H9 (cell line): ENCODE results near the gene PEDS1. TPM values are rescaled to one million over a fixed set of nuclear protein-coding genes. Genes with fewer than 3 reads are reported as not detected.

Experiments used
- DNase-seq: peaks from one replicate; pipeline ENCODE4 v3.0.0-alpha.2; 2017
- H2AFZ ChIP-seq: one replicate; pipeline ENCODE4 v1.6.1; 2013; ENCODE audit warnings: mild to moderate bottlenecking, low read length, control low read depth, moderate library complexity
- H2AK5ac ChIP-seq: 2 replicates; pipeline ENCODE4 v1.6.1; 2013; ENCODE audit warnings: low read length, control low read depth, mixed read lengths; ENCODE audit not compliant: insufficient read length
- H2BK120ac ChIP-seq: one replicate; pipeline ENCODE4 v1.6.1; 2013; ENCODE audit warnings: low read depth, mild to moderate bottlenecking, low read length, control low read depth, inconsistent platforms; ENCODE audit not compliant: poor library complexity, severe bottlenecking
- H2BK12ac ChIP-seq: 2 replicates; pipeline ENCODE4 v1.6.1; 2013; ENCODE audit warnings: low read length, control low read depth, mixed read lengths, low read depth; ENCODE audit not compliant: insufficient read length
- H2BK15ac ChIP-seq: 2 replicates; pipeline ENCODE4 v1.6.1; 2013; ENCODE audit warnings: low read depth, low read length, control low read depth
- H2BK20ac ChIP-seq: one replicate; pipeline ENCODE4 v1.6.1; 2013; ENCODE audit warnings: low read depth, mild to moderate bottlenecking, low read length, control low read depth, inconsistent platforms; ENCODE audit not compliant: poor library complexity, severe bottlenecking
- H2BK5ac ChIP-seq: 2 replicates; pipeline ENCODE4 v1.6.1; 2013; ENCODE audit warnings: low read length, control low read depth, mixed read lengths; ENCODE audit not compliant: insufficient read length
- H3K14ac ChIP-seq: 2 replicates; pipeline ENCODE4 v1.6.1; 2013; ENCODE audit warnings: low read length, control low read depth; ENCODE audit not compliant: insufficient read depth
- H3K18ac ChIP-seq: 2 replicates; pipeline ENCODE4 v1.6.1; 2013; ENCODE audit warnings: low read depth, mild to moderate bottlenecking, mixed read lengths, low read length, control low read depth; ENCODE audit not compliant: insufficient read length
- H3K23ac ChIP-seq: 2 replicates; pipeline ENCODE4 v1.6.1; 2013; ENCODE audit warnings: low read length, control low read depth, mixed read lengths, low read depth; ENCODE audit not compliant: insufficient read length
- H3K23me2 ChIP-seq: 2 replicates; pipeline ENCODE4 v1.6.1; 2013; ENCODE audit warnings: low read depth, mild to moderate bottlenecking, mixed read lengths, low read length, control low read depth; ENCODE audit not compliant: insufficient read length, poor library complexity, severe bottlenecking
- H3K27ac ChIP-seq: 2 replicates; pipeline ENCODE4 v1.5.1; 2013; ENCODE audit warnings: low read length, control low read depth, mixed read lengths, low read depth; ENCODE audit not compliant: insufficient read length
- H3K27me3 ChIP-seq: 2 replicates; pipeline ENCODE4 v1.6.1; 2013; ENCODE audit warnings: low read length, control low read depth, inconsistent platforms; ENCODE audit not compliant: insufficient read depth
- H3K4ac ChIP-seq: 2 replicates; pipeline ENCODE4 v1.6.1; 2013; ENCODE audit warnings: low read depth, mild to moderate bottlenecking, control low read depth, inconsistent platforms, low read length, moderate library complexity
- H3K4me1 ChIP-seq: 2 replicates; pipeline ENCODE4 v1.6.1; 2013; ENCODE audit warnings: low read length, control low read depth, inconsistent platforms; ENCODE audit not compliant: insufficient read depth
- H3K4me2 ChIP-seq: 2 replicates; pipeline ENCODE4 v1.6.1; 2013; ENCODE audit warnings: low read length, control low read depth, mixed read lengths; ENCODE audit not compliant: insufficient read length, insufficient read depth
- H3K56ac ChIP-seq: 2 replicates; pipeline ENCODE4 v1.6.1; 2013; ENCODE audit warnings: low read depth, mild to moderate bottlenecking, mixed read lengths, low read length, control low read depth; ENCODE audit not compliant: insufficient read length
- H3K79me1 ChIP-seq: 2 replicates; pipeline ENCODE4 v1.6.1; 2013; ENCODE audit warnings: low read depth, mild to moderate bottlenecking, moderate library complexity, low read length, control low read depth, inconsistent platforms; ENCODE audit not compliant: insufficient read depth, poor library complexity, severe bottlenecking
- H3K79me2 ChIP-seq: 2 replicates; pipeline ENCODE4 v1.6.1; 2013; ENCODE audit warnings: low read length, control low read depth, inconsistent platforms; ENCODE audit not compliant: insufficient read depth
- H3K9ac ChIP-seq: 2 replicates; pipeline ENCODE4 v1.6.1; 2013; ENCODE audit warnings: low read length, control low read depth, mixed read lengths; ENCODE audit not compliant: insufficient read length; ENCODE audit errors: extremely low read depth
- H3K9me3 ChIP-seq: one replicate; pipeline ENCODE4 v1.6.1; 2013; ENCODE audit warnings: low read depth, low read length, inconsistent platforms; ENCODE audit not compliant: control insufficient read depth
- H3T11ph ChIP-seq: one replicate; pipeline ENCODE4 v1.6.1; 2013; ENCODE audit warnings: mild to moderate bottlenecking, low read length, control low read depth, inconsistent platforms
- H4K20me1 ChIP-seq: one replicate; pipeline ENCODE4 v1.6.1; 2013; ENCODE audit not compliant: control insufficient read depth, insufficient read length, insufficient read depth
- H4K5ac ChIP-seq: 2 replicates; pipeline ENCODE4 v1.6.1; 2013; ENCODE audit warnings: low read depth, mild to moderate bottlenecking, mixed read lengths, low read length, control low read depth; ENCODE audit not compliant: insufficient read length
- H4K8ac ChIP-seq: replicated peaks from 2 replicates; pipeline ENCODE4 v1.6.1; 2013; ENCODE audit warnings: low read length, control low read depth, mixed read lengths, low read depth; ENCODE audit not compliant: insufficient read length
- H4K91ac ChIP-seq: 2 replicates; pipeline ENCODE4 v1.6.1; 2013; ENCODE audit warnings: low read depth, mild to moderate bottlenecking, moderate library complexity, mixed read lengths, low read length, control low read depth; ENCODE audit not compliant: insufficient read length
- H3K27ac Mint-ChIP-seq, 3 experiments: 2 replicates in 2 of 3; 3 replicates in 1 of 3; pipeline ENCODE4 v1.8.0; 2020 to 2021; ENCODE audit warnings: mixed read lengths in 3 of 3, mild to moderate bottlenecking in 1 of 3, moderate library complexity in 1 of 3
- H3K27me3 Mint-ChIP-seq: 2 replicates; pipeline ENCODE4 v1.8.0; 2021; ENCODE audit warnings: low read depth, mild to moderate bottlenecking, moderate library complexity, mixed read lengths
- H3K36me3 Mint-ChIP-seq, 3 experiments: 2 replicates in 2 of 3; 3 replicates in 1 of 3; pipeline ENCODE4 v1.8.0; 2020 to 2021; ENCODE audit warnings: low read depth in 3 of 3, mixed read lengths in 3 of 3; ENCODE audit not compliant: insufficient read depth in 1 of 3
- H3K4me1 Mint-ChIP-seq, 2 experiments: 2 replicates each; pipeline ENCODE4 v1.8.0; 2020; ENCODE audit warnings: mixed read lengths in 2 of 2
- H3K4me3 Mint-ChIP-seq, 2 experiments: 2 replicates in 1 of 2; 3 replicates in 1 of 2; pipeline ENCODE4 v1.8.0; 2020 to 2021; ENCODE audit warnings: mild to moderate bottlenecking in 2 of 2, mixed read lengths in 2 of 2, moderate library complexity in 1 of 2
- H3K9me3 Mint-ChIP-seq, 2 experiments: 2 replicates in 1 of 2; 3 replicates in 1 of 2; pipeline ENCODE4 v1.8.0; 2020; ENCODE audit warnings: mild to moderate bottlenecking in 2 of 2, mixed read lengths in 2 of 2, moderate library complexity in 1 of 2
- WGBS: extraction: QIAGEN DNeasy Blood & Tissue Kit; methylation state at CpG from one replicate; pipeline ENCODE4 v1.1.7; 2013; ENCODE audit warnings: missing lambda C conversion rate, low lambda C conversion rate, mixed read lengths; ENCODE audit not compliant: insufficient read length; ENCODE audit errors: extremely low coverage; 5-methylcytosine and 5-hydroxymethylcytosine counted together
- total RNA-seq: library from RNA; stranded (reverse); gene quantifications from 2 replicates; pipeline ENCODE4 v1.2.1, GENCODE V29; 2021
- TF ChIP-seq, protein P1 (sequence below): fragments of 200-600 bp; sonication (generic); conservative IDR thresholded peaks from 3 replicates; pipeline ENCODE4 v1.8.0; 2021; ENCODE audit warnings: antibody characterized with exemption, mild to moderate bottlenecking

PEDS1 gene
- total RNA-seq, 1 experiment from 2014 or later, result 29.3 TPM

- peaks cover 3% of the 10 kb centered on the region in 2 experiments for H3K4me1 Mint-ChIP-seq
- H3K9me3 Mint-ChIP-seq, result no peaks in the 10 kb centered on the region; a peak in 2 of 5 replicates
- H3K79me2 ChIP-seq, result no peaks in the 10 kb centered on the region
- no peak overlapping the region for H3K18ac ChIP-seq
- H3K9ac ChIP-seq, result no peak overlapping the region
- peaks cover 33 to 65% (median 65%) of the 10 kb centered on the region in 3 experiments for H3K36me3 Mint-ChIP-seq
- H2BK5ac ChIP-seq, result no peak overlapping the region
- no peak overlapping the region for H4K91ac ChIP-seq
- H3K23me2 ChIP-seq, result no peaks in the 10 kb centered on the region
- H2BK15ac ChIP-seq, result no peak overlapping the region
- no peaks in the 10 kb centered on the region for H3K27me3 ChIP-seq
- TF ChIP-seq, protein P1, sequence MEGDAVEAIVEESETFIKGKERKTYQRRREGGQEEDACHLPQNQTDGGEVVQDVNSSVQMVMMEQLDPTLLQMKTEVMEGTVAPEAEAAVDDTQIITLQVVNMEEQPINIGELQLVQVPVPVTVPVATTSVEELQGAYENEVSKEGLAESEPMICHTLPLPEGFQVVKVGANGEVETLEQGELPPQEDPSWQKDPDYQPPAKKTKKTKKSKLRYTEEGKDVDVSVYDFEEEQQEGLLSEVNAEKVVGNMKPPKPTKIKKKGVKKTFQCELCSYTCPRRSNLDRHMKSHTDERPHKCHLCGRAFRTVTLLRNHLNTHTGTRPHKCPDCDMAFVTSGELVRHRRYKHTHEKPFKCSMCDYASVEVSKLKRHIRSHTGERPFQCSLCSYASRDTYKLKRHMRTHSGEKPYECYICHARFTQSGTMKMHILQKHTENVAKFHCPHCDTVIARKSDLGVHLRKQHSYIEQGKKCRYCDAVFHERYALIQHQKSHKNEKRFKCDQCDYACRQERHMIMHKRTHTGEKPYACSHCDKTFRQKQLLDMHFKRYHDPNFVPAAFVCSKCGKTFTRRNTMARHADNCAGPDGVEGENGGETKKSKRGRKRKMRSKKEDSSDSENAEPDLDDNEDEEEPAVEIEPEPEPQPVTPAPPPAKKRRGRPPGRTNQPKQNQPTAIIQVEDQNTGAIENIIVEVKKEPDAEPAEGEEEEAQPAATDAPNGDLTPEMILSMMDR, result no peak
- H3K4me1 ChIP-seq, result no peaks in the 10 kb centered on the region
- H2AFZ ChIP-seq, result no peak overlapping the region
- H3K9me3 ChIP-seq, result no peaks in the 10 kb centered on the region
- H4K20me1 ChIP-seq, result no peaks in the 10 kb centered on the region
- H3K4me3 Mint-ChIP-seq, result no peak overlapping the region
- H2BK120ac ChIP-seq, result no peak overlapping the region
- H3K4me2 ChIP-seq, result no peak overlapping the region
- no peak overlapping the region for H3K27ac Mint-ChIP-seq
- H2BK20ac ChIP-seq, result no peak overlapping the region
- no peaks in the 10 kb centered on the region for H3K79me1 ChIP-seq
- H3K14ac ChIP-seq, result no peak overlapping the region
- no peaks in the 10 kb centered on the region for H3K27me3 Mint-ChIP-seq
- H3K56ac ChIP-seq, result no peak overlapping the region
- DNase-seq, result no peak
- no CpG with 5 or more reads among the region's 9 CpGs for WGBS
- H4K5ac ChIP-seq, result no peak overlapping the region
- H3T11ph ChIP-seq, result no peak overlapping the region
- no peak overlapping the region for H3K23ac ChIP-seq
- no peak overlapping the region for H3K27ac ChIP-seq
- no peak overlapping the region for H2AK5ac ChIP-seq
- H2BK12ac ChIP-seq, result no peak overlapping the region
- no peak overlapping the region for H4K8ac ChIP-seq
- no peak overlapping the region for H3K4ac ChIP-seq
Observed at GRCh38 chr20:50124496-50124895, 29.0 kb downstream of the PEDS1 start.
